Stimulated activated effector memory CD8-positive, alpha-beta T cell treated with anti-CD3 and anti-CD28 coated beads, Interleukin-12 subunit alpha, Interleukin-12 subunit beta, amount 100 ng/mL, for 72 hours (primary cell): ENCODE data around the gene FAM120B.

Experiments
- ATAC-seq: fragments of 150-1000 bp; cut with Tn5 transposase; 2 replicates; pipeline ENCODE4 v1.10.0; 2021
- DNase-seq, 2 donors: peaks; one replicate each; pipeline ENCODE4 v3.0.0; 2021 to 2022; ENCODE audit warnings: low spot score in 2 of 2
- H3K27ac Mint-ChIP-seq: one replicate; pipeline ENCODE4 v1.8.0; 2022; ENCODE audit warnings: mild to moderate bottlenecking, mixed read lengths
- H3K36me3 Mint-ChIP-seq: one replicate; pipeline ENCODE4 v1.8.0; 2022; ENCODE audit warnings: mild to moderate bottlenecking, mixed read lengths
- H3K4me1 Mint-ChIP-seq: one replicate; pipeline ENCODE4 v1.8.0; 2022; ENCODE audit warnings: mixed read lengths
- H3K4me3 Mint-ChIP-seq: one replicate; pipeline ENCODE4 v1.8.0; 2022; ENCODE audit warnings: mild to moderate bottlenecking, mixed read lengths
- H3K9me3 Mint-ChIP-seq: one replicate; pipeline ENCODE4 v1.8.0; 2022; ENCODE audit warnings: mixed read lengths

Gene FAM120B

GRCh38 chr6:170280689-170281045, 25.9 kb upstream of the FAM120B start:
- H3K36me3 Mint-ChIP-seq: no peaks in the 10 kb centered on the region
- DNase-seq (no peak), ATAC-seq (peak; percentile 57)
- H3K4me3 Mint-ChIP-seq: peak overlapping the region; percentile 42
- no peak overlapping the region for H3K27ac Mint-ChIP-seq
- no peaks in the 10 kb centered on the region for H3K9me3 Mint-ChIP-seq
- peaks cover 6% of the 10 kb centered on the region for H3K4me1 Mint-ChIP-seq

GRCh38 chr6:170281331-170282292, 24.9 kb upstream of the FAM120B start:
- DNase-seq: no peak
- no peak overlapping the region for H3K27ac Mint-ChIP-seq
- no peak for ATAC-seq

GRCh38 chr6:170282512-170283158, 23.9 kb upstream of the FAM120B start:
- ATAC-seq: no peak

More at GRCh38 chr6:170281331-170282292, 24.9 kb upstream of the FAM120B start:
- Mint-ChIP-seq H3K9me3 (no peaks in the 10 kb centered on the region), H3K4me1 (peaks cover 6% of the 10 kb centered on the region), H3K36me3 (no peaks in the 10 kb centered on the region), H3K4me3 (no peak overlapping the region)

GRCh38 chr6:170283212-170284081, 23.1 kb upstream of the FAM120B start:
- DNase-seq (no peak), ATAC-seq (no peak)
- Mint-ChIP-seq H3K9me3 (no peaks in the 10 kb centered on the region), H3K4me1 (peaks cover 10% of the 10 kb centered on the region), H3K4me3 (no peak overlapping the region), H3K27ac (no peak overlapping the region), H3K36me3 (no peaks in the 10 kb centered on the region)

More at GRCh38 chr6:170282512-170283158, 23.9 kb upstream of the FAM120B start:
- DNase-seq: no peak
- no peak overlapping the region for H3K27ac Mint-ChIP-seq
- H3K9me3 Mint-ChIP-seq: no peaks in the 10 kb centered on the region
- peaks cover 6% of the 10 kb centered on the region for H3K4me1 Mint-ChIP-seq
- no peak overlapping the region for H3K4me3 Mint-ChIP-seq
- H3K36me3 Mint-ChIP-seq: no peaks in the 10 kb centered on the region

- Mint-ChIP-seq H3K9me3 (no peaks in the 10 kb centered on the region), H3K4me3 (no peak overlapping the region), H3K4me1 (peaks cover 17% of the 10 kb centered on the region), H3K27ac (no peak overlapping the region), H3K36me3 (no peaks in the 10 kb centered on the region)
- ATAC-seq: no peak
- no peak for DNase-seq
These were observed 22.3 kb upstream of the FAM120B start for GRCh38 chr6:170284126-170284773.

GRCh38 chr6:170284866-170285469, 21.6 kb upstream of the FAM120B start:
- Mint-ChIP-seq H3K36me3 (no peaks in the 10 kb centered on the region), H3K27ac (no peak overlapping the region), H3K4me1 (peaks cover 16% of the 10 kb centered on the region), H3K9me3 (no peaks in the 10 kb centered on the region), H3K4me3 (no peak overlapping the region)
- no peak for DNase-seq
- no peak for ATAC-seq

- H3K4me1 Mint-ChIP-seq: peaks cover 18% of the 10 kb centered on the region
- H3K36me3 Mint-ChIP-seq: no peaks in the 10 kb centered on the region
- no peak overlapping the region for H3K27ac Mint-ChIP-seq
- H3K9me3 Mint-ChIP-seq: no peaks in the 10 kb centered on the region
- DNase-seq (no peak), ATAC-seq (no peak)
- H3K4me3 Mint-ChIP-seq: no peak overlapping the region
These were observed 21.1 kb upstream of the FAM120B start for GRCh38 chr6:170285482-170285881.

- Mint-ChIP-seq H3K36me3 (no peaks in the 10 kb centered on the region), H3K4me1 (peaks cover 18% of the 10 kb centered on the region), H3K27ac (no peak overlapping the region), H3K9me3 (no peaks in the 10 kb centered on the region), H3K4me3 (no peak overlapping the region)
- DNase-seq (no peak), ATAC-seq (no peak)
These were observed 20.2 kb upstream of the FAM120B start for GRCh38 chr6:170286246-170286933.

GRCh38 chr6:170286934-170287265, 19.7 kb upstream of the FAM120B start:
- H3K27ac Mint-ChIP-seq: no peak overlapping the region
- DNase-seq: no peak
- peaks cover 23% of the 10 kb centered on the region for H3K4me1 Mint-ChIP-seq
- H3K9me3 Mint-ChIP-seq: no peaks in the 10 kb centered on the region
- ATAC-seq: no peak
- H3K36me3 Mint-ChIP-seq: peaks cover 3% of the 10 kb centered on the region
- no peak overlapping the region for H3K4me3 Mint-ChIP-seq

GRCh38 chr6:170287371-170287876, 19.1 kb upstream of the FAM120B start:
- Mint-ChIP-seq H3K4me3 (no peak overlapping the region), H3K36me3 (peaks cover 5% of the 10 kb centered on the region), H3K4me1 (peaks cover 28% of the 10 kb centered on the region), H3K9me3 (no peaks in the 10 kb centered on the region), H3K27ac (no peak overlapping the region)
- DNase-seq: no peak
- no peak for ATAC-seq

GRCh38 chr6:170288091-170288631, 18.4 kb upstream of the FAM120B start:
- Mint-ChIP-seq H3K36me3 (peaks cover 5% of the 10 kb centered on the region), H3K9me3 (no peaks in the 10 kb centered on the region), H3K27ac (no peak overlapping the region), H3K4me1 (peaks cover 36% of the 10 kb centered on the region), H3K4me3 (peak overlapping the region; percentile 87)
- ATAC-seq: no peak
- DNase-seq: no peak

- H3K4me3 Mint-ChIP-seq: peak overlapping the region; percentile 87
- ATAC-seq (no peak), DNase-seq (no peak)
- peaks cover 42% of the 10 kb centered on the region for H3K4me1 Mint-ChIP-seq
- H3K36me3 Mint-ChIP-seq: peaks cover 5% of the 10 kb centered on the region
- no peaks in the 10 kb centered on the region for H3K9me3 Mint-ChIP-seq
- no peak overlapping the region for H3K27ac Mint-ChIP-seq
These were observed 17.7 kb upstream of the FAM120B start for GRCh38 chr6:170288852-170289179.

- DNase-seq: no peak
- no peaks in the 10 kb centered on the region for H3K9me3 Mint-ChIP-seq
- peak; percentile 4 for ATAC-seq
- no peak overlapping the region for H3K27ac Mint-ChIP-seq
- H3K36me3 Mint-ChIP-seq: peaks cover 5% of the 10 kb centered on the region
- peak overlapping the region; percentile 87 for H3K4me3 Mint-ChIP-seq
- H3K4me1 Mint-ChIP-seq: peaks cover 47% of the 10 kb centered on the region
These were observed 17.2 kb upstream of the FAM120B start for GRCh38 chr6:170289180-170289931.
